ENCODE measurements around the gene SUGCT.

SUGCT gene

DNA sequence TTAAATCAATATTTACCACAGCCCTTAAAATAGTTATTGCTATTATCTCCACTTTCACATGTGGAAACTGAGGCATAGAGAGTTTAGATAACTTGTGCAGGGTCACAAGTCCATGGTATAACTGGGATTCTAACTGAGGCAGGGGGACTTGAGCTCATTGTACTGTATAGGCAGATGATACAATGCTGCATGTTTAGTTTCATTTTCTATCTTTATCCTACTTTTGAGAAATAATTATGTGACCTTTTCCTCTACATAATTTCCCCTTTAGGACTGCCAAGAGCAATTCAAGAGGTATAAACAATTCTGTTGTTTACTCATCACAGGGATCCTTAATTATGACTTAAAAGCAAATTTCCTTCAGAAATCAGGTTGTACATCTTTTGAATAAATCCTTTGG is 193.1 kb downstream of the SUGCT start:
- DNase-seq (ENCODE audit: low read depth in 3 of 3): no peak

DNA sequence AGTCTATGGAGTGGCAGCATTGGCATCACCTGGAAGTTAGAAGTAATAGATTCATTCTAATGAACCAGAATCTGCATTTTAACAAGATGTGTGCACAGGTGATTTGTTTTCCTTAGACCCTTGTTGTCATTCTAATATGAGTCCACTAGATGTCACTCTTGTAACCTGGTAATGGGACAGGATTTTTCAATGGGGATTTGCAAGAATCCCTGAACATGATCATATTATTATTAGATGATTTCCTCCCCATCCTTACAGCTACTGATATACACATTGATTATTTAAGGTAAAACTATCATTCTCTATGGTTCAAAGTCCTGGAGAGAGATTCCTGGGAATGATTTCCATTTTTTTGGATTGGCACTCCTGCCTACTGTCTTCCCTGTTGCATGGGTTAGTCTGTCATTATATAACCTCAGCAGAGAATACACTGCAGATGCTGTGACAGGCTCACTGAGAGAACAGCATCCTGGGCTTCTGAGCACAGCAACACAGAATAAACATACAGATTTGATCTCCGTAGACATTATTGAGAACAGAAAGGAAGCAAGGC is 194.9 kb downstream of the SUGCT start:
- DNase-seq (ENCODE audit: low read depth in 3 of 3): no peak

DNA sequence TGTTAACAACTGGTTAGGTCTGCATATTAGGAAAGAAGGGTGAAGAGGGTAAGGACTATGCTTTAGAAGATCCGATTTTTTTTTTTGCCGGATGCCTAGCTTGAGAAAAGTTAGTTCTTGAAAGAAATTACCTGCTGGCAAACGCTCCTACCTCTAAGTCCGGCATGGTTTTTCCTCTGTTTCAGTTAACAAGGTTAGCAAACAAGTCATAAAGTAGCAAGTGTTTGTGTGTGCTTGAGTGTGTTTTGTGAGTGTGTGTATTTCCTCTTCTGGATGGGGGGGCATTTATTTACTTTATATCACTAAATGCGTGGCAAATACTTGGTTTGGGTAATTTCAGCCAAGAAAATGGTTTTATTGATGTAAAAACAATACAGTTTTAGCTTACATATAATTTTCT is 195.6 kb downstream of the SUGCT start:
- DNase-seq (ENCODE audit: low read depth in 3 of 3): no peak

DNA sequence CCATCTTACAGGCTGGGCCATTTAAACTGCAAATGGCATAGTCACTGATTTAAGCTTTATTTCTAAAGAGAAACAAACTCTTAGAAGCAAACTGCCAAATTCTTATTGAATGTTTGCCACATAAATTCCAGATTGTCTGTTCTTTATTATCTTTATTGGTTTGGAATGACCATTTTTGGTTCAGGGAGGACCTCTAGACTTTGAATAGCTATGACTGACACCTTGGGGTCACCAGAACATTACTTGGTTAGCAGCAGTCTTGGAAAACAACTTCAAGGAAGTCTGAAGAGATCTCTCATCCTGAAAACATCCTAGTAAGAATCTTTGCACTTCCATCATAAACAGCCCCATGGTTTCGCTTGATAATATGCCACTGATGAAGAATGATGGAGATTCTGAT is 197.1 kb downstream of the SUGCT start:
- DNase-seq (ENCODE audit: low read depth in 3 of 3): no peak

- no peak for DNase-seq (ENCODE audit: low read depth in 3 of 3)
These were observed 197.7 kb downstream of the SUGCT start for GRCh38 chr7:40332516-40332915.

DNA sequence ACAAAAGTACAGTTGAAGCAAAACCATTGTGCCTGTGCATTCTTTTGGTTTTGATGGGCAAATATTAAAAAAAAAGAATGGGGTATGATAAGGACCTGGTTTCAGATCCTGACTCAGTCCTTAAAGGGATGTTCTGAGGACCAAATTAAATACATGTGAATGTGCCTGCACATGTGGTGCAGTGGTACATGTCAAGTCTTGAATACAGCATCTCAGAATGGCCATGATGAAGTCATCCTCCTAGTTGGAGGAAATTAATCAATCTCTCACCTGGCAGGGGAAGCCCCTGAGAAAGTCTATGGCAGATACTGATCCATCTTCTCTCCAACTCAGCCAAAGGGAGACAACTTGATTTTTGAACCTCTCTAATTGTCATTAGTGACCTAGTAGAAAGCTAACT is 207.0 kb downstream of the SUGCT start:
- no peak for DNase-seq (ENCODE audit: low read depth in 3 of 3)

GRCh38 chr7:40346554-40346953 is 211.7 kb downstream of the SUGCT start:
- no peak for DNase-seq (ENCODE audit: low read depth in 3 of 3)

DNA sequence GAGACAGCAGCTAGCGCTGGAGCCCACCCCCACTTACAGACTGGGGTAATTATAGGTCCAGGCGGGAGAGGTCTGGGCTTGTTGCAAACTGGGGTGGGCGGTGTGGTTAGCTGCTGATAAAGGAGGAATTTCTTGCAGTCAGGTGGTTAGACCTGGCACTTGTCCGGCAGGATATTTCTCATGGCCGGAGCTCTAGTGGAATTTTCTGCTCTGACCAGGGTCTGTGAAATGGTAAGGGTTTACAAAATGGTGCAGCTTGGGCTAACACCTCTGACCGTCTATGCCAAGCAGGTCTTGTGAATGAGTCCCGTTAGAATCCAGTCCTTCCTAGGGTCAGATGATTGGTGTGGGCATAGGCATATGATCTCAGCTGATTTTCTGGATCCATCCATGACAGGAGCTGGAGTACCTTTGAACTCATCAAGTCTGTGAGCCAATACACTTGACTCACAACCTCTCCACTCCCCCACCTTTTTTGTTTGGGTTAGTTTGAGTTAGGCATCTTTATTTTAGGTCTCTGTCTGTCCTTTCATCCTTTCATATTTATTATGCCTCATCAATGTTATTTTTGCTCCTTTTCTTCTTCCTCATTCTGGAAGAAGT is 213.4 kb downstream of the SUGCT start:
- no peak for DNase-seq (ENCODE audit: low read depth in 3 of 3)

GRCh38 chr7:40350100-40350499 is 215.3 kb downstream of the SUGCT start:
- no peak for DNase-seq (ENCODE audit: low read depth in 3 of 3)

GRCh38 chr7:40354711-40355110 is 219.9 kb downstream of the SUGCT start:
- no peak for DNase-seq (ENCODE audit: low read depth in 3 of 3)

GRCh38 chr7:40356312-40356711 is 221.5 kb downstream of the SUGCT start:
- no peak for DNase-seq (ENCODE audit: low read depth in 3 of 3)

DNA sequence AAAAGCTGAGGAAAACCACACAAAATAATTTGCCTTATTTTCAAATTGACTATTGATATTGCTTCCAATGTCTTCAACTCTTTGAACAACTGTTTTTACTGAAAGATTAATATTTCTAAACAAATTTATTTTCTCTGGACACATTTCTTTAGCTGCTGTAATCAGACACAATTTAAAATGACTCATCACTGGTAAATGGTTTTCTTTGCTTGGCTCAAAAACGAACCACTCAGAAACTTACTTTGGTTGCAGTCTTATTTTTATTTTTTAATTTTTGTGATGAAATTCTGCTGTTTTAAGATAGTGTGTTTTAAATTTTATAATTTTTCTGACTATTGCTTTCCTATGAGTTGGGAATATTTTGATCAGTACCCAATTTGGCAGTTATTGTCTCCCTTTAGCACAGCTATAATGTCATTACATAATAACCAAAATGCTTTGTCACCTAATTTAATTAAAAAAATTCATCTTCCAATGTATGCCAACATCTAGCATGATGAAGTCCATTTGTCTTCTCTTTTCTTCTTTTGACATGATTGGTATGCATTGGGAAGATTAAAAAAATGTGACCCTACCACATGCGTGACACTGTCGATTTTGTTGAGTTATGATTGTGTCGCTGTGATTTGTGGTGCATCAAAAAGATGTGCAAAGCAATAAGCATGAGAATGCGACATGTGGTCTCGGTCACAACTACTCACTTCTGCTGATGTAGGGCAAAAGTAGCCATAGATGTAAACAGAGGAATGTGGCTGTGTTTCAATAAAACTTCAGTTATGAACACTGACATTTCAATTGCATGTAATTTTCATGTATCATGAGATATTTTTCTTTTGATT is 222.3 kb downstream of the SUGCT start:
- DNase-seq (ENCODE audit: low read depth in 3 of 3): no peak

- no peak for DNase-seq (ENCODE audit: low read depth in 3 of 3)
These were observed 235.0 kb downstream of the SUGCT start for GRCh38 chr7:40369641-40370277.

GRCh38 chr7:40371806-40372440 is 237.1 kb downstream of the SUGCT start:
- no peak for DNase-seq (ENCODE audit: low read depth in 3 of 3)

GRCh38 chr7:40374575-40374974 is 239.8 kb downstream of the SUGCT start:
- DNase-seq (ENCODE audit: low read depth in 3 of 3): no peak

DNA sequence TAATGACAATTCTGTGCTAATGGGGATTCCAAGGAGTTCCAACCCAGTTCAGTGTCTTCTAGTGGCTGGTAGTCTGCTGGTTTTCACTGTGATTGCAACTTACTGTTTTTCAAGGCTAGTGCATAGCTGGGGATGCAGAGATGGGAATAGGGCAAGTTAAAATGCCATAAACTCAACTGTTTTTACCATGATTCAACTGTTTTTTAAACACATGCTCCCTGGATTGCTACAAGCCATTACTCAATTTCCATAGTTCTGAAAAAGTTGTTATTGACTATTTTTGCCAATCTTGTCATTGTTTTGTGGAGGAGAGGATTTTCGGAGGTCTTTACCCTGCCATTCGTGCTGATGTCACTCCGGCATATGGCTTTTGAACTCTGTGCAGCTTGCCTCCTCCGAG is 245.3 kb downstream of the SUGCT start:
- DNase-seq (ENCODE audit: low read depth in 3 of 3): no peak

DNA sequence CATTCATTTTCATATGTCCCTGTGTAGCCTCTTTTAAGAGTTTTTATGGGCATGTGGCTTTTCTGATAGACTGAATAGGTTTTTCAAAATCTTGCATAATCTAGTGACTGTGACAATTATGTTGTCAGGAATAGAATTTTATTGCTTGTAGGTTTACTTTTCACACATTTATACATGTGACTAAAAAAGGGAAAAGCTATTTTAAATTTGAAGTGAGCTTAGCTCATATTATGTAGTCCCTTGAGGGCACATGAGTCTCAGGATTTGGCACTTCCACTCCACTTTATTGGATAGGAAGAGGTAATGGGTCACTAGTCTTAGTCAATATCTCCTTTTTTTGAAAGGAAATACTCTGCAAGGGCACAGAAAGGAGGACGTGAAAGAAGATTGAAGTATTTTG is 247.3 kb downstream of the SUGCT start:
- DNase-seq (ENCODE audit: low read depth in 3 of 3): no peak

- no peak for DNase-seq (ENCODE audit: low read depth in 3 of 3)
These were observed 258.9 kb downstream of the SUGCT start for GRCh38 chr7:40393660-40394059.

DNA sequence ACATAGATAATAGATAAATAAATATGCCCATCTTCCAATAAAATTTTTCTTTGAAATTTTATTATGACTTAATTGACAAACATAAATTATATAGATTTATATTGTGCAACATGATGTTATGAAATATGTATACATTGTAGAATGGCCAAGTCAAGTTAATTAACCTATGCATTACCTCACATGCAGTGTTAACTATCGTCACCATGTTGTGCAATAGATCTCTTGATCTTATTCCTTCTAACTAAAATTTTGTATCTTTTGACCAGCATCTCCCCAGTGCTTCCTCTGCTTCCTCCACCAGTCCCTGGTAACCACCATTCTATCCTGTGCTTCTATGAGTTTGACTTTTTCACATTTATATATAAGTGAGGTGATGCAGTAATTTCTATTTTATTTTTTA is 259.6 kb downstream of the SUGCT start:
- DNase-seq (ENCODE audit: low read depth in 3 of 3): no peak

DNA sequence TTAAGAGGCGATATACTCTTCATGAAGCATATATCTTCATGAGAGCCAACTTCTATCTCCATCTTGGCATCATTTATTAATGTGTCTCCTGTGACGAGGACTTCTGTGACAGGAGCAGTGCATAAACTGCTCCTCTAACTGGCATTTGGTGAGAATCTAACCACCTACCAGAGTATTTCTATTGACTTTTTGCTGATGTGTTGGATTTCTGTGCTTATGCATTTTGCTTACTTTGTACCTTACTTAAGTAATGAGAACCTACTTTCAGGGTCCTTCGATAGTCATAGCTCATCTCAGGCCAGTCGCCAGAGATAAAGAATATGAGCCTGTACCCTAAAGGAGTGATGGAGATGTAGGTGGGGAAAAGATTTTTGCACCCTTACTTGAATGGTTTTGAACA is 265.7 kb downstream of the SUGCT start:
- DNase-seq (ENCODE audit: low read depth in 3 of 3): no peak

DNA sequence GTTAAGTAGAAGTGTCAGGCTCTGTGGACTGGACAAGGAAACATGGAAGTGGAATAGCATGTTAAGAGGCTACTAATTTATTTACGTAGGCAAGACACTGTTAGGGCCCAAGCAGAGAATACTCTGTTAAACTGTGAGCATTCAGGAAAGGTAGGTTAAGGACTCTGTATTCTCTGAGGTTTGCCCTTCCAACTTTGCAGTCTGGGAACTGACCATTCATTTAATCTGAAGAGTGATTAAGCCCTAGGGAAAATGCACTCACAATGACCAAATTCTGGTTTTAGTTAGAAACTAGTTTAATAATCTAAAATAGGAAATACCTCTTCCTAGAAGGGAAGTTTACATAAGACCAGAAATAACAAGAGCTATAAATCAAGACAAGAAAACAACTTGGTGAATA is 266.6 kb downstream of the SUGCT start:
- DNase-seq (ENCODE audit: low read depth in 3 of 3): no peak

GRCh38 chr7:40402661-40403060 is 267.9 kb downstream of the SUGCT start:
- DNase-seq (ENCODE audit: low read depth in 3 of 3): no peak
